Sigmoid colon (tissue), 3 donors: ENCODE data around the gene TPO.

Source experiments
- POLR2A ChIP-seq, 2 donors: fragments of 450-650 bp; IDR thresholded peaks; one replicate each; pipeline ENCODE4 v1.6.1; 2016; ENCODE audit warnings: antibody characterized with exemption in 2 of 2, mild to moderate bottlenecking in 2 of 2, moderate library complexity in 2 of 2
- TF ChIP-seq, protein P1 (sequence below), 4 experiments: fragments of 450-650 bp in 3 of 4; fragments of 200-600 bp in 1 of 4; IDR thresholded peaks; one replicate each; pipeline ENCODE4 v1.5.1; 2016 to 2019; ENCODE audit warnings: antibody characterized with exemption in 4 of 4, mild to moderate bottlenecking in 3 of 4, moderate library complexity in 2 of 4

DNA sequence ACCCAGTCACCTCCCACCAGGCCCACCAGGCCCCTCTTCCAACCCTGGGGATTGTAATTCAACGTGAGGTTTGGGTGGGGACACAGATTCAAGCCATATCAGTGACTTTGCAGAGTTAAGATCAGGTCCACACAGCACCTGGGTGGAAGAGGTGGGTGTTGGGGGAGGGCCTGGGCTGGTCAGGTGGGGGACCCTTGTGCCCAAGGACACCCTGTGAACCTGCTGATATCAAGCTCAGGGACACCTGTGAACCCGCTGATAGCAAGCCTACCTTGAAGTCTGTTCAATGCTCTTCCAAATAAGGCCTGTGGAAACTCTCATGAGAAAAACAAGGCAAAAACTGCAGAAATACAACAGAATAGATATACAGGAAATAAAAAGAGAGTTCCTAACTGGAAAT is 19.9 kb upstream of the TPO start:
- TF ChIP-seq, protein P1, sequence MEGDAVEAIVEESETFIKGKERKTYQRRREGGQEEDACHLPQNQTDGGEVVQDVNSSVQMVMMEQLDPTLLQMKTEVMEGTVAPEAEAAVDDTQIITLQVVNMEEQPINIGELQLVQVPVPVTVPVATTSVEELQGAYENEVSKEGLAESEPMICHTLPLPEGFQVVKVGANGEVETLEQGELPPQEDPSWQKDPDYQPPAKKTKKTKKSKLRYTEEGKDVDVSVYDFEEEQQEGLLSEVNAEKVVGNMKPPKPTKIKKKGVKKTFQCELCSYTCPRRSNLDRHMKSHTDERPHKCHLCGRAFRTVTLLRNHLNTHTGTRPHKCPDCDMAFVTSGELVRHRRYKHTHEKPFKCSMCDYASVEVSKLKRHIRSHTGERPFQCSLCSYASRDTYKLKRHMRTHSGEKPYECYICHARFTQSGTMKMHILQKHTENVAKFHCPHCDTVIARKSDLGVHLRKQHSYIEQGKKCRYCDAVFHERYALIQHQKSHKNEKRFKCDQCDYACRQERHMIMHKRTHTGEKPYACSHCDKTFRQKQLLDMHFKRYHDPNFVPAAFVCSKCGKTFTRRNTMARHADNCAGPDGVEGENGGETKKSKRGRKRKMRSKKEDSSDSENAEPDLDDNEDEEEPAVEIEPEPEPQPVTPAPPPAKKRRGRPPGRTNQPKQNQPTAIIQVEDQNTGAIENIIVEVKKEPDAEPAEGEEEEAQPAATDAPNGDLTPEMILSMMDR (IDR thresholded peaks at IDR 0.05): no peak
- TF ChIP-seq POLR2A (IDR thresholded peaks at IDR 0.05): no peak
